Hepatocyte (in vitro differentiated cells): ENCODE results near the gene NEDD4.
"Not testable (repeated sequence)": the region's sequence is repeated elsewhere in the genome, so short reads cannot be mapped to it uniquely, and the experiment has no call there.

Experiments
- CTCF ChIP-seq: fragments of 200-600 bp; sonication (generic); IDR thresholded peaks from 2 replicates; pipeline ENCODE4 v1.5.1; 2016; ENCODE audit warnings: antibody characterized with exemption, mild to moderate bottlenecking; ENCODE audit not compliant: poor library complexity
- EZH2 ChIP-seq: fragments of 200-600 bp; sonication (generic); IDR thresholded peaks from 2 replicates; pipeline ENCODE4 v1.6.1; 2016; ENCODE audit warnings: antibody characterized with exemption, mild to moderate bottlenecking, borderline replicate concordance
- EZH2phosphoT487 ChIP-seq: fragments of 200-600 bp; sonication (generic); IDR thresholded peaks from one replicate; pipeline ENCODE4 v1.6.1; 2018; ENCODE audit warnings: antibody characterized with exemption, mild to moderate bottlenecking, low read depth, moderate library complexity; ENCODE audit not compliant: unreplicated experiment, severe bottlenecking

GRCh38 chr15:56007053-56007452, 13.6 kb upstream of the NEDD4 start:
- not testable (repeated sequence) for TF ChIP-seq CTCF, EZH2, EZH2phosphoT487
